ENCODE results near the gene ARHGAP10. TPM values are rescaled to one million over a fixed set of nuclear protein-coding genes. Genes with fewer than 3 reads are reported as not detected.

Gene ARHGAP10
- total RNA-seq, 1 donor from 2014 or later: 111 TPM

DNA sequence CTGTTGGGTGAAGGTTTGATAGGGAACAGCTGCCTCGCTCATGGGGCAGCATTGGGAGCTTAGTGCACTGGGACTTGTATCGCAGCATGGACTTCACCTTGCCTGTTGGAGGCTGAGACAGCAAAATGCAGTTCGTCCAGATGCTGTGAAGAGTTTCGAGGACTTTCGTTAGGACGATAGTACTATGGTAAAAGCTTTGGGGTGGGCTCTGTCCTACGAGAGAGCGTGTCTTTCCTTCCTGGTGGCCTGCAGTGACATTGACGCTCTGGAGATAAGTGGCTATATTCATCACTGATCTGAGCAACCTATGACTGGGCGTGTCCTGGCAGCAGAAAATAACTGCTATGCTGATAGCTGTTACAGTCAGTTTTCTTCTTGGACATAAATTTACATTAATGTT lies 44.8 kb downstream of the ARHGAP10 start:
- TF ChIP-seq, protein P1, sequence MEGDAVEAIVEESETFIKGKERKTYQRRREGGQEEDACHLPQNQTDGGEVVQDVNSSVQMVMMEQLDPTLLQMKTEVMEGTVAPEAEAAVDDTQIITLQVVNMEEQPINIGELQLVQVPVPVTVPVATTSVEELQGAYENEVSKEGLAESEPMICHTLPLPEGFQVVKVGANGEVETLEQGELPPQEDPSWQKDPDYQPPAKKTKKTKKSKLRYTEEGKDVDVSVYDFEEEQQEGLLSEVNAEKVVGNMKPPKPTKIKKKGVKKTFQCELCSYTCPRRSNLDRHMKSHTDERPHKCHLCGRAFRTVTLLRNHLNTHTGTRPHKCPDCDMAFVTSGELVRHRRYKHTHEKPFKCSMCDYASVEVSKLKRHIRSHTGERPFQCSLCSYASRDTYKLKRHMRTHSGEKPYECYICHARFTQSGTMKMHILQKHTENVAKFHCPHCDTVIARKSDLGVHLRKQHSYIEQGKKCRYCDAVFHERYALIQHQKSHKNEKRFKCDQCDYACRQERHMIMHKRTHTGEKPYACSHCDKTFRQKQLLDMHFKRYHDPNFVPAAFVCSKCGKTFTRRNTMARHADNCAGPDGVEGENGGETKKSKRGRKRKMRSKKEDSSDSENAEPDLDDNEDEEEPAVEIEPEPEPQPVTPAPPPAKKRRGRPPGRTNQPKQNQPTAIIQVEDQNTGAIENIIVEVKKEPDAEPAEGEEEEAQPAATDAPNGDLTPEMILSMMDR (IDR thresholded peaks at IDR 0.05): no peak
- Mint-ChIP-seq H3K4me1 (ENCODE audit: low read depth) (peaks cover 100% of the 10 kb centered on the region), H3K9me3 (ENCODE audit: low read depth) (no peaks in the 10 kb centered on the region), H3K27me3 (ENCODE audit: low read depth) (no peaks in the 10 kb centered on the region), H3K36me3 (ENCODE audit: low read depth) (no peaks in the 10 kb centered on the region), H3K27ac (ENCODE audit: unreplicated experiment) (peak overlapping the region; percentile 70), H3K4me3 (ENCODE audit: unreplicated experiment) (no peak overlapping the region)
- no peak for DNase-seq (ENCODE audit: low spot score)

DNA sequence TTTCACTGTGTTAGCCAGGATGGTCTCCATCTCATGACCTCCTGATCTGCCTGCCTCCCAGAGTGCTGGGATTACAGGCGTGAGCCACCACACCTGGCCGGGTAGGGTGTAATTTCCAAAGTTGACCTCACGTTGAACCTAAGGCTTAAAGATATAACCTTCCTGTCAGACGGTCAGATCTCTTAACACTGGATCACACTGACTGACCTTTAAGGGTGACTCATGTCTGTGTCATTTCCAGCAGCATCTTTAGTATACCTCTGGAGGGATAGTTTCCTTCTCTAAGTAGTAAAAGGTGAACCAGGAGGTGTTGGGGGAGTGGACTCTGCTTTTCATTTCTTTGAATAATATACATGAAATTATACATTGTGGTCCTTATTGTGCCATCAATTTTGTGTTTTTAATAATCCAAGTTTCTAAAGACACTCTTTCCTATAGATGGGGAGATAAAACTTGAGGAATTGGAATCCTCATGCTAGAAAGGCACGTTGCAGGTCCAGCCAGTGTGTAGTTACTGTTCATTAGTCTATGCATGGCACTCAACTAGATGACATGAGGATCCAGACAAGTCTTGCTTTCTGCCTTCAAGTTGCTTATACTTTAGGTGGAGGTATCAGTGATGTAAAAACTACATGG lies 45.7 kb downstream of the ARHGAP10 start:
- Mint-ChIP-seq H3K9me3 (ENCODE audit: low read depth) (no peaks in the 10 kb centered on the region), H3K4me1 (ENCODE audit: low read depth) (peaks cover 100% of the 10 kb centered on the region), H3K4me3 (ENCODE audit: unreplicated experiment) (no peak overlapping the region), H3K36me3 (ENCODE audit: low read depth) (no peaks in the 10 kb centered on the region), H3K27ac (ENCODE audit: unreplicated experiment) (peak overlapping the region; percentile 39), H3K27me3 (ENCODE audit: low read depth) (no peaks in the 10 kb centered on the region)
- no peak for DNase-seq (ENCODE audit: low spot score)
- TF ChIP-seq, protein P1 (IDR thresholded peaks at IDR 0.05): no peak

GRCh38 chr4:147778942-147779341 lies 47.1 kb downstream of the ARHGAP10 start:
- H3K4me3 Mint-ChIP-seq (ENCODE audit: unreplicated experiment): no peak overlapping the region
- no peaks in the 10 kb centered on the region for H3K36me3 Mint-ChIP-seq (ENCODE audit: low read depth)
- DNase-seq (ENCODE audit: low spot score): no peak
- H3K27ac Mint-ChIP-seq (ENCODE audit: unreplicated experiment): peak overlapping the region; percentile 75
- H3K4me1 Mint-ChIP-seq (ENCODE audit: low read depth): peaks cover 87% of the 10 kb centered on the region
- H3K9me3 Mint-ChIP-seq (ENCODE audit: low read depth): no peaks in the 10 kb centered on the region
- no peaks in the 10 kb centered on the region for H3K27me3 Mint-ChIP-seq (ENCODE audit: low read depth)
- TF ChIP-seq, protein P1 (IDR thresholded peaks at IDR 0.05): no peak

DNA sequence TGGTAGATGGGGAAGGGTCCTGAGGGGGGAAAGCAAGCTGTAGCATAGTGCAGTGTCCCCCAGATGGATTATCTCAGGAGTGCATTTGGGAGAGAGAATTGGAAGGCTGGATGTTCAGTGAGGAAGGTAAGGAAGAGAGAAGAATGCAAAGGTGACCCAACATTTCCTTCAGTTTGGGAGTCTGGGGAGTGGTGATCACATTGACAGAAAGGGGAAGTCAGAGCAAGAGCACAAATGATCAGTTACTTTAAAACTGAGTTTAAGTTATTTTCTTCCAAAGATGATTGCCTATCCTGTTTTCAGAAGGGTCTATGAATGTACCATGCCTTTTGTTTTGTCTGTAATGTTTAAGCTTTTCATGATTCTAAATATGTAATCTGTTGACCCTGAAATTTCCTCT lies 47.6 kb downstream of the ARHGAP10 start:
- Mint-ChIP-seq H3K27me3 (ENCODE audit: low read depth) (no peaks in the 10 kb centered on the region), H3K27ac (ENCODE audit: unreplicated experiment) (peak overlapping the region; percentile 75), H3K4me3 (ENCODE audit: unreplicated experiment) (no peak overlapping the region), H3K4me1 (ENCODE audit: low read depth) (peaks cover 82% of the 10 kb centered on the region), H3K9me3 (ENCODE audit: low read depth) (no peaks in the 10 kb centered on the region), H3K36me3 (ENCODE audit: low read depth) (no peaks in the 10 kb centered on the region)
- no peak for DNase-seq (ENCODE audit: low spot score)
- TF ChIP-seq, protein P1 (IDR thresholded peaks at IDR 0.05): no peak

DNA sequence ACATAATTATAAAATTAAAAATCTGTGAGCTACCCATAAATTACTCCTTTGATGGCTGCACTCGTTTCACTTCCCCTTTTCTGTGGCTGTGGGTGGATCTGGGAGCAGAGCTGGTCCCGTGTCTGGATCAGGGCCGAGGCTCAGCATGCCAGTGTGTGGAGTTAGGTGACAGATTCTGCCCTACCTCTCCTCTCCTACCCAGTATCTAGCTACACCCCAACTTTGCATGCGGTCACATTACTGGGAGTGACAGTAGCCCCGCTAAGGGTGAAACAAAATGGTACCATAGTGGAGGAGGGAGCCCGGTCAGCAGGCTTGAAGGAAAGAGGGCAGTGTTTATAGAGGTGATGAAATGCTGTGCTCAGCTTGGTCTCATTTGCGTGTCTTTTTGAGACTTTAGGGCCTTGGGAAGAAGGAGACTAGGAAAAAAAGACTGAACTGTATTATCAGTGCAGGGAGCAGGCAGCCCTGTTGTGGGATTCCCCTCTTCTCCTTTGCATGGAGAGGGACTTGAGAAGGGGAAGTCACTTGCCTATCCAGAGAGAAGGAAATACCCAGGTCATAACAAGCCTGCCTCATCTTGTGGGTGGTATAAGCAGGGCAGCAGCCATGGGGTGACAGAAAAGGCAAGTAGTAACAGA lies 48.4 kb downstream of the ARHGAP10 start:
- Mint-ChIP-seq H3K36me3 (ENCODE audit: low read depth) (no peaks in the 10 kb centered on the region), H3K9me3 (ENCODE audit: low read depth) (no peaks in the 10 kb centered on the region), H3K4me1 (ENCODE audit: low read depth) (peaks cover 77% of the 10 kb centered on the region), H3K4me3 (ENCODE audit: unreplicated experiment) (no peak overlapping the region), H3K27ac (ENCODE audit: unreplicated experiment) (peak overlapping the region; percentile 65), H3K27me3 (ENCODE audit: low read depth) (no peaks in the 10 kb centered on the region)
- no peak for DNase-seq (ENCODE audit: low spot score)
- TF ChIP-seq, protein P1 (IDR thresholded peaks at IDR 0.05): no peak

Measured in chondrocyte (in vitro differentiated cells).